Activated CD4-positive, alpha-beta T cell treated with anti-CD3 and anti-CD28 coated beads, Interleukin-2, amount 10 ng/mL, durations not matched to agents 7 days and 5 days (primary cell): ENCODE results near the gene HMSD. TPM values are rescaled to one million over a fixed set of nuclear protein-coding genes. Genes with fewer than 3 reads are reported as not detected.
A peak's percentile ranks its signal among the peaks of the same experiment; 100 is the strongest.
"Not testable (repeated sequence)": the region's sequence is repeated elsewhere in the genome, so short reads cannot be mapped to it uniquely, and the experiment has no call there.

Experiments
- CTCF ChIA-PET: fragments of 350-600 bp; sonication (Branson Sonifier 250); formaldehyde crosslinking; loops from one replicate; lab custom pipeline; 2021; ENCODE audit warnings: antibody characterized with exemption; lab: Charles Lee
- POLR2A ChIA-PET: fragments of 350-600 bp; sonication (Branson Sonifier 250); formaldehyde crosslinking; loops from one replicate; lab custom pipeline; 2021; ENCODE audit warnings: antibody characterized with exemption; lab: Charles Lee
- DNase-seq: peaks from one replicate; pipeline ENCODE4 v3.0.0-alpha.2; 2020
- H3K27ac Mint-ChIP-seq: one replicate; pipeline ENCODE4 v1.8.0; 2021; ENCODE audit warnings: mild to moderate bottlenecking, moderate library complexity, mixed read lengths
- H3K27me3 Mint-ChIP-seq: one replicate; pipeline ENCODE4 v1.8.0; 2021; ENCODE audit warnings: mixed read lengths
- H3K36me3 Mint-ChIP-seq: one replicate; pipeline ENCODE4 v1.8.0; 2021; ENCODE audit warnings: low read depth, mixed read lengths
- H3K4me1 Mint-ChIP-seq: one replicate; pipeline ENCODE4 v1.8.0; 2021; ENCODE audit warnings: mixed read lengths
- H3K4me3 Mint-ChIP-seq: one replicate; pipeline ENCODE4 v1.8.0; 2021; ENCODE audit warnings: mild to moderate bottlenecking, moderate library complexity, mixed read lengths
- H3K9me3 Mint-ChIP-seq: one replicate; pipeline ENCODE4 v1.8.0; 2021; ENCODE audit warnings: mixed read lengths
- total RNA-seq, 2 experiments: library from RNA; stranded (reverse); gene quantifications; one replicate each; pipeline ENCODE4 v1.2.3, GENCODE V29; 2021

Gene HMSD
- total RNA-seq, 2 experiments from 2014 or later, result 0.94 to 1.0 TPM

- Mint-ChIP-seq H3K9me3 (no peaks in the 10 kb centered on the region), H3K36me3 (no peaks in the 10 kb centered on the region), H3K4me3 (no peak overlapping the region), H3K27me3 (peaks cover 38% of the 10 kb centered on the region), H3K27ac (no peak overlapping the region), H3K4me1 (no peaks in the 10 kb centered on the region)
- POLR2A ChIA-PET, result no interaction called here
- no peak for DNase-seq
- CTCF ChIA-PET, result interaction anchor here (0.6 kb wide), 1 partner anchor 348 kb away, joined by 3 read pairs; no protein-coding TSS in a partner anchor
Observed at GRCh38 chr18:63930773-63931354, 18.2 kb upstream of the HMSD start.

GRCh38 chr18:63936156-63936931 lies 12.8 kb upstream of the HMSD start:
- H3K27ac Mint-ChIP-seq, result no peak overlapping the region
- H3K27me3 Mint-ChIP-seq, result peaks cover 32% of the 10 kb centered on the region
- peak overlapping the region; percentile 46 for H3K4me3 Mint-ChIP-seq
- DNase-seq, result peak; percentile 43
- ChIA-PET CTCF (interaction anchor here (0.8 to 1.6 kb wide), 12 partner anchors 8 to 112 kb away, joined by 3 to 6 read pairs (median 3); no protein-coding TSS in a partner anchor), POLR2A (no interaction called here)
- peaks cover 2% of the 10 kb centered on the region for H3K4me1 Mint-ChIP-seq
- no peaks in the 10 kb centered on the region for H3K36me3 Mint-ChIP-seq
- no peaks in the 10 kb centered on the region for H3K9me3 Mint-ChIP-seq

- CTCF ChIA-PET, result interaction anchor here (0.8 to 1.6 kb wide), 10 partner anchors 9 to 113 kb away, joined by 3 to 6 read pairs (median 3); no protein-coding TSS in a partner anchor
- no peak for DNase-seq
- Mint-ChIP-seq H3K9me3 (no peaks in the 10 kb centered on the region), H3K27ac (no peak overlapping the region), H3K27me3 (peaks cover 34% of the 10 kb centered on the region), H3K36me3 (no peaks in the 10 kb centered on the region), H3K4me1 (peaks cover 2% of the 10 kb centered on the region), H3K4me3 (no peak overlapping the region)
- POLR2A ChIA-PET, result no interaction called here
Observed at GRCh38 chr18:63936932-63937393, 12.1 kb upstream of the HMSD start.

- Mint-ChIP-seq H3K4me1 (peaks cover 2% of the 10 kb centered on the region), H3K9me3 (no peaks in the 10 kb centered on the region), H3K36me3 (no peaks in the 10 kb centered on the region), H3K4me3 (no peak overlapping the region), H3K27ac (no peak overlapping the region), H3K27me3 (peaks cover 37% of the 10 kb centered on the region)
- DNase-seq, result no peak
- ChIA-PET CTCF (no interaction called here), POLR2A (no interaction called here)
Observed at GRCh38 chr18:63940008-63940407, 9.1 kb upstream of the HMSD start.

GRCh38 chr18:63940543-63941050 lies 8.5 kb upstream of the HMSD start:
- H3K4me3 Mint-ChIP-seq, H3K36me3 Mint-ChIP-seq, H3K9me3 Mint-ChIP-seq, H3K27ac Mint-ChIP-seq, POLR2A ChIA-PET, H3K4me1 Mint-ChIP-seq, DNase-seq: not testable (repeated sequence)
- CTCF ChIA-PET, result interaction anchor here (0.6 kb wide), 1 partner anchor 44 kb away, joined by 5 read pairs; no protein-coding TSS in a partner anchor
- peaks cover 39% of the 10 kb centered on the region for H3K27me3 Mint-ChIP-seq

GRCh38 chr18:63947051-63947790 lies 1.9 kb upstream of the HMSD start:
- ChIA-PET CTCF (interaction anchor here (1.0 kb wide), 1 partner anchor 17 kb away, joined by 3 read pairs; no protein-coding TSS in a partner anchor), POLR2A (no interaction called here)
- no peak for DNase-seq
- H3K4me1 Mint-ChIP-seq, result peaks cover 31% of the 10 kb centered on the region
- no peaks in the 10 kb centered on the region for H3K9me3 Mint-ChIP-seq
- peaks cover 47% of the 10 kb centered on the region for H3K27me3 Mint-ChIP-seq
- no peak overlapping the region for H3K4me3 Mint-ChIP-seq
- H3K36me3 Mint-ChIP-seq, result no peaks in the 10 kb centered on the region
- no peak overlapping the region for H3K27ac Mint-ChIP-seq

GRCh38 chr18:63951302-63951705 lies 2.2 kb downstream of the HMSD start:
- Mint-ChIP-seq H3K27ac (no peak overlapping the region), H3K4me1 (peaks cover 31% of the 10 kb centered on the region), H3K4me3 (no peak overlapping the region), H3K36me3 (no peaks in the 10 kb centered on the region), H3K27me3 (peaks cover 14% of the 10 kb centered on the region), H3K9me3 (no peaks in the 10 kb centered on the region)
- CTCF ChIA-PET, result no interaction called here
- POLR2A ChIA-PET, result no interaction called here
- DNase-seq, result no peak

- POLR2A ChIA-PET, result no interaction called here
- DNase-seq, result no peak
Observed at GRCh38 chr18:63953811-63954210, 4.7 kb downstream of the HMSD start.

GRCh38 chr18:63956755-63957154 lies 7.7 kb downstream of the HMSD start:
- no peak for DNase-seq
- H3K36me3 Mint-ChIP-seq, result no peaks in the 10 kb centered on the region
- peaks cover 10% of the 10 kb centered on the region for H3K27me3 Mint-ChIP-seq
- no peaks in the 10 kb centered on the region for H3K4me1 Mint-ChIP-seq
- H3K9me3 Mint-ChIP-seq, result no peaks in the 10 kb centered on the region
- ChIA-PET POLR2A (no interaction called here), CTCF (no interaction called here)
- H3K4me3 Mint-ChIP-seq, result no peak overlapping the region
- no peak overlapping the region for H3K27ac Mint-ChIP-seq

More at GRCh38 chr18:63953811-63954210, 4.7 kb downstream of the HMSD start:
- Mint-ChIP-seq H3K4me3 (no peak overlapping the region), H3K4me1 (peaks cover 22% of the 10 kb centered on the region), H3K36me3 (no peaks in the 10 kb centered on the region), H3K27ac (no peak overlapping the region), H3K9me3 (no peaks in the 10 kb centered on the region), H3K27me3 (peaks cover 8% of the 10 kb centered on the region)
- CTCF ChIA-PET, result interaction anchor here (1.1 kb wide), 1 partner anchor 17 kb away, joined by 3 read pairs; no protein-coding TSS in a partner anchor

GRCh38 chr18:63960891-63961290 lies 11.8 kb downstream of the HMSD start:
- Mint-ChIP-seq H3K36me3 (no peaks in the 10 kb centered on the region), H3K4me3 (no peak overlapping the region), H3K4me1 (no peaks in the 10 kb centered on the region), H3K9me3 (no peaks in the 10 kb centered on the region), H3K27me3 (peaks cover 10% of the 10 kb centered on the region), H3K27ac (no peak overlapping the region)
- POLR2A ChIA-PET, result no interaction called here
- CTCF ChIA-PET, result interaction anchor here (1.8 kb wide), 1 partner anchor 25 kb away, joined by 6 read pairs; no protein-coding TSS in a partner anchor
- DNase-seq, result no peak

GRCh38 chr18:63961435-63961980 lies 12.4 kb downstream of the HMSD start:
- H3K27ac Mint-ChIP-seq, result no peak overlapping the region
- H3K27me3 Mint-ChIP-seq, result peaks cover 10% of the 10 kb centered on the region
- H3K36me3 Mint-ChIP-seq, result no peaks in the 10 kb centered on the region
- CTCF ChIA-PET, result interaction anchor here (1.2 to 1.8 kb wide), 2 partner anchors 13 to 26 kb away, joined by 4 to 6 read pairs; partner anchors contain the start of gene HMSD
- H3K4me3 Mint-ChIP-seq, result no peak overlapping the region
- DNase-seq, result no peak
- POLR2A ChIA-PET, result no interaction called here
- H3K9me3 Mint-ChIP-seq, result no peaks in the 10 kb centered on the region
- no peaks in the 10 kb centered on the region for H3K4me1 Mint-ChIP-seq

GRCh38 chr18:63962137-63962536 lies 13.0 kb downstream of the HMSD start:
- no peak overlapping the region for H3K27ac Mint-ChIP-seq
- POLR2A ChIA-PET, result no interaction called here

More at GRCh38 chr18:63962137-63962536, 13.0 kb downstream of the HMSD start:
- H3K27me3 Mint-ChIP-seq, result peaks cover 9% of the 10 kb centered on the region
- no peak for DNase-seq
- H3K4me3 Mint-ChIP-seq, result no peak overlapping the region
- no peaks in the 10 kb centered on the region for H3K36me3 Mint-ChIP-seq
- no peaks in the 10 kb centered on the region for H3K4me1 Mint-ChIP-seq
- CTCF ChIA-PET, result interaction anchor here (1.0 to 1.8 kb wide), 3 partner anchors 13 to 138 kb away, joined by 3 to 6 read pairs (median 4); partner anchors contain the start of gene HMSD
- no peaks in the 10 kb centered on the region for H3K9me3 Mint-ChIP-seq
